Upper lobe of left lung (tissue), 6 donors: ENCODE results near the gene RAI1. TPM values are rescaled to one million over a fixed set of nuclear protein-coding genes. Genes with fewer than 3 reads are reported as not detected.

Experiments
- ATAC-seq, 2 donors: fragments of 200-7000 bp; cut with Tn5 transposase; one replicate each; pipeline ENCODE4 v1.9.1; 2022; ENCODE audit warnings: mild to moderate bottlenecking in 2 of 2, moderate library complexity in 2 of 2; ENCODE audit not compliant: low FRiP score in 2 of 2
- DNase-seq, 2 donors: peaks; one replicate each; pipeline ENCODE4 v3.0.0-alpha.2; 2019 to 2020
- H3K27ac ChIP-seq, 4 donors: fragments of 200-600 bp; sonication (generic); one replicate each; pipeline ENCODE4 v1.5.1; 2016 to 2019
- H3K27me3 ChIP-seq, 4 donors: fragments of 200-600 bp; sonication (generic); one replicate each; pipeline ENCODE4 v1.5.1; 2017 to 2019
- H3K36me3 ChIP-seq, 4 donors: fragments of 200-600 bp; sonication (generic); one replicate each; pipeline ENCODE4 v1.5.1; 2016 to 2019
- H3K4me1 ChIP-seq, 4 donors: fragments of 200-600 bp; sonication (generic); one replicate each; pipeline ENCODE4 v1.5.1; 2018 to 2019
- H3K4me3 ChIP-seq, 4 donors: fragments of 200-600 bp; sonication (generic); one replicate each; pipeline ENCODE4 v1.5.1; 2017 to 2019; ENCODE audit warnings: mild to moderate bottlenecking in 2 of 4, moderate library complexity in 1 of 4
- H3K9me3 ChIP-seq, 4 donors: fragments of 200-600 bp; sonication (generic); one replicate each; pipeline ENCODE4 v1.5.1; 2018 to 2019
- EP300 ChIP-seq, 4 donors: sonication (generic); formaldehyde crosslinking; IDR thresholded peaks; one replicate each; pipeline ENCODE4 v1.5.1; 2017; ENCODE audit warnings: antibody characterized with exemption in 4 of 4, control low read depth in 2 of 4
- POLR2A ChIP-seq, 4 donors: fragments of 450-650 bp; IDR thresholded peaks; one replicate each; pipeline ENCODE4 v1.5.1; 2016 to 2017; ENCODE audit warnings: antibody characterized with exemption in 4 of 4, mild to moderate bottlenecking in 2 of 4
- POLR2AphosphoS5 ChIP-seq, 2 donors: sonication (generic); formaldehyde crosslinking; IDR thresholded peaks; one replicate each; pipeline ENCODE4 v1.5.1; 2017; ENCODE audit warnings: antibody characterized with exemption in 2 of 2
- whole genome bisulfite sequencing, 2 donors: methylation state at CpG; one replicate each; pipeline ENCODE4 v1.1.5; 2017 to 2018; 5-methylcytosine and 5-hydroxymethylcytosine counted together
- total RNA-seq, 6 donors: library from RNA; depleted of rRNA in 4 of 6; stranded (reverse); fragments of >200 nt in 4 of 6; gene quantifications; one replicate each; pipeline versions ENCODE4 v1.1.0 to v1.2.1, GENCODE V29; 2016 to 2021
- TF ChIP-seq, protein P1 (sequence below), 6 experiments: fragments of 450-650 bp in 4 of 6; fragments of 200-600 bp in 2 of 6; sonication (generic) in 2 of 6; IDR thresholded peaks; one replicate each; pipeline ENCODE4 v1.5.1; 2016 to 2019; ENCODE audit warnings: antibody characterized with exemption in 6 of 6
- donor health status: DM: no; HTN: no; CAD: no; lungs with moderate emphysema.
- donor health status: DM: no; HTN: yes; CAD: no; lungs with severe emphysema.

Gene RAI1
- total RNA-seq, 6 donors from 2014 or later, result 33.8 to 76.6 (median 41.2) TPM

DNA sequence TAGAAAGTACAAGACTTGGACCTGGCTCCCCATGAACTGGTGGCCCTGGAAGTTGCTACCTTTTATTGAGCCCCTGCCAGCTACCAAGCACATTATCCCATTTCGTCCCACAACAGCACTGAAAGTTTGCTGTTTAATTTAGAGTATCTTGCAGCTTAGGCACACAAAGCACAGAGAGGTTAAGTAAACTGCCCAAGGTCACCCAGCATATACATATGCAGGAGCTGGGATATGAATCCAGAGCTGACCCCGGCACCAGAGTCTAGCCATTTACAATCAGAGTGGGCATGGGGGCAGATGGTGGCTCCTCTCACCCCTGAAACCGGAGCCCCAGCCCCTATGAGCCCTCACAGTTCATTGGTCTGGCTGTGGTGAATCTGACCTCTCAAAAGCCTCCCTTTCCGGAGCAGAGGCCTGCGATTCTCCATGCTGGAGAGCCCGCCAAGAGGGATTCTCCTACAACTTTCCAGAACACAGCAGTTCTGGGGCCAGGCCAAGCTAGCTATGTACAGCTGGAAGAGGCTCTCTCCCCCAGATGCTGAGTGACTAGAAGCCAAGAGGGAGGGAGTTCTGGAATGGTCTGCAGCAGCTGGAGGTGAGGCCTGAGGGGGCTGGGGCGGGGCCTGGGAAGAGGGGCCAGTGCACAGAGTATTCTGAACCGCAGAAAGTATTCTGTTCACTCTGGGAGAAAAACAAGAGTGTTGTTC is 97.2 kb downstream of the RAI1 start:
- DNase-seq, result no peak
- peaks cover 37 to 50% (median 43%) of the 10 kb centered on the region in 4 donors for H3K4me1 ChIP-seq
- no peaks in the 10 kb centered on the region for H3K9me3 ChIP-seq
- H3K27me3 ChIP-seq, result peaks cover 0 to 5% (median 0%) of the 10 kb centered on the region in 4 donors
- no peak overlapping the region for H3K4me3 ChIP-seq
- no peaks in the 10 kb centered on the region for H3K36me3 ChIP-seq
- peak; percentile 57 to 64 for ATAC-seq
- H3K27ac ChIP-seq, result peak overlapping the region in 3 of 4 donors; percentile 5 to 75 (median 40)
- WGBS, 2 donors, result 82 to 83% methylated on average over 7 to 8 of the region's 8 CpGs
- TF ChIP-seq, protein P1, sequence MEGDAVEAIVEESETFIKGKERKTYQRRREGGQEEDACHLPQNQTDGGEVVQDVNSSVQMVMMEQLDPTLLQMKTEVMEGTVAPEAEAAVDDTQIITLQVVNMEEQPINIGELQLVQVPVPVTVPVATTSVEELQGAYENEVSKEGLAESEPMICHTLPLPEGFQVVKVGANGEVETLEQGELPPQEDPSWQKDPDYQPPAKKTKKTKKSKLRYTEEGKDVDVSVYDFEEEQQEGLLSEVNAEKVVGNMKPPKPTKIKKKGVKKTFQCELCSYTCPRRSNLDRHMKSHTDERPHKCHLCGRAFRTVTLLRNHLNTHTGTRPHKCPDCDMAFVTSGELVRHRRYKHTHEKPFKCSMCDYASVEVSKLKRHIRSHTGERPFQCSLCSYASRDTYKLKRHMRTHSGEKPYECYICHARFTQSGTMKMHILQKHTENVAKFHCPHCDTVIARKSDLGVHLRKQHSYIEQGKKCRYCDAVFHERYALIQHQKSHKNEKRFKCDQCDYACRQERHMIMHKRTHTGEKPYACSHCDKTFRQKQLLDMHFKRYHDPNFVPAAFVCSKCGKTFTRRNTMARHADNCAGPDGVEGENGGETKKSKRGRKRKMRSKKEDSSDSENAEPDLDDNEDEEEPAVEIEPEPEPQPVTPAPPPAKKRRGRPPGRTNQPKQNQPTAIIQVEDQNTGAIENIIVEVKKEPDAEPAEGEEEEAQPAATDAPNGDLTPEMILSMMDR (IDR thresholded peaks at IDR 0.05), result no peak
- TF ChIP-seq EP300 (IDR thresholded peaks at IDR 0.05) (no peak), POLR2AphosphoS5 (IDR thresholded peaks at IDR 0.05) (no peak), POLR2A (IDR thresholded peaks at IDR 0.05) (no peak)

DNA sequence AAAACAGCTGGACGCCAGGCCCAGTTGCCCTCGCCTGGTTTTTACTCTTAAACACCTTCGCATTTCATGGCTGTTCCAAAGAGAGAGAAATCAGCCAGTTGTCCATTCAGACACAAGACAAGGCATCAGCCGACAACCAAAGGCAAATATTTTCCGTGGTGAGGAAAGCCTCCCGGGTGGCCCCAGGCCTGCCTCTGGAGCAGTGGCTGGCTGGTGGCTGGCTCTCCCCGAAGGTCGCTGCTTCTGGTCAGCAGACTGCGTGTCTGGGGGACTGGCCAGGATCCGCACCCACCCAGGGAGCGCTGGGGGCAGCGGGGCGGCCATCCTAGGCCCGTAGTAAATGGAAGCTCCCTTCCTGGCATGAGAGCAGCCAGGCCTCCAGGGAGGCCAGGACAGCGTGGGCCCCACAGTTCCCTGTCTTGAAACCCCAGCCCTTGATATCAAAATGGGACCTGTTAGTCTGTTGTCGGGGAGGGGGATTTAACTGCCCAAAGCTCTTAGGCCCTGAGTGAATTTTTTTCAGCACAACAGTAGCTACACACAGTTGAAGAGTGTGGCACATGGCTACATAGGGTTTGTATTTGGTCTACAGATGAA is 97.9 kb downstream of the RAI1 start:
- 79 to 89% methylated on average over 13 to 16 of the region's 16 CpGs for WGBS, 2 donors
- H3K27ac ChIP-seq, result peak overlapping the region in 3 of 4 donors; percentile 5 to 75 (median 40)

DNA sequence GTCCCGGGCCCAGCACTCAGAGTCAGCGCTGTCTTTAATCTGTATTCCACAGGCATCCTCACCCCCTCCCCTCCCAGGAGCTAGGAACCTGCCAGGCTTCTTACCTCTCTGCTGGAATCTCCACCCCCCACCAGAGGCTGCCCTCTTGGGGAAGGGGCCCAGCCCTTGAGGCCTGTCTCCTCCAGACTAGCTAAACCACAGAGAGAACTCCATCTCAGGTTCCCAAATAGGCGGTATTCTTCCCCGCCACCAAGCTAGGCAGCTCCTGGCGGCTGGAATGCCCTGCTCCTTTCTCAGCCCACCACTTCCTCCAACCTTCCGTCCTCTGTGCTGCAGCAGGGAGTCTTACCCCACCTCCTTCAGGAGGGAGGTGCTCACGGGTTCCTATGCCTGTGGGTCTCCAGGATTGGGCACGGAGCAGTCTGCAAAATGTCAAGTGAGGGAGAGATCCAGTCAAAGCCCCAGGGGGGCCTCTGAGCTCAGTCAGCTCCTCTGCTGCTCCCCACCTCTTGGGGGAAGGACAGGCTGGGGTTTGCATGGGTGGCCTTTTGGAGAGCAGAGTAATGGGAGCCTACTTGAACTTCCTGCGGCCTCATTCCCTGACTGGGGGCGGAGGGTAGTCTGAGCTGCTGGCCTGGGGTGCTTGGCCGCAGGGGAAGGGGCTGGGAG is 99.8 kb downstream of the RAI1 start:
- 30 to 38% methylated on average over 10 to 11 of the region's 11 CpGs for WGBS, 2 donors
- DNase-seq (no peak), ATAC-seq (no peak)
- peak overlapping the region in 3 of 4 donors; percentile 44 to 81 (median 62) for H3K27ac ChIP-seq
- H3K9me3 ChIP-seq, result no peaks in the 10 kb centered on the region
- TF ChIP-seq, protein P1 (IDR thresholded peaks at IDR 0.05), result peak in 1 of 6 experiments; percentile 18
- no peak for TF ChIP-seq POLR2A (IDR thresholded peaks at IDR 0.05)
- peaks cover 0 to 5% (median 0%) of the 10 kb centered on the region in 4 donors for H3K27me3 ChIP-seq
- H3K4me1 ChIP-seq, result peaks cover 46 to 64% (median 51%) of the 10 kb centered on the region in 4 donors
- no peaks in the 10 kb centered on the region for H3K36me3 ChIP-seq
- H3K4me3 ChIP-seq, result peak overlapping the region in 3 of 4 donors; percentile 45 to 60 (median 59)

More for the DNA sequence above, 97.9 kb downstream of the RAI1 start:
- Histone ChIP-seq H3K4me1 (peaks cover 43 to 54% (median 47%) of the 10 kb centered on the region in 4 donors), H3K27me3 (peaks cover 0 to 5% (median 0%) of the 10 kb centered on the region in 4 donors), H3K9me3 (no peaks in the 10 kb centered on the region), H3K36me3 (no peaks in the 10 kb centered on the region), H3K4me3 (no peak overlapping the region)
- TF ChIP-seq POLR2A (IDR thresholded peaks at IDR 0.05) (no peak), POLR2AphosphoS5 (IDR thresholded peaks at IDR 0.05) (no peak), EP300 (IDR thresholded peaks at IDR 0.05) (no peak)
- TF ChIP-seq, protein P1 (IDR thresholded peaks at IDR 0.05), result no peak
- DNase-seq (no peak), ATAC-seq (peak; percentile 3 to 4)

DNA sequence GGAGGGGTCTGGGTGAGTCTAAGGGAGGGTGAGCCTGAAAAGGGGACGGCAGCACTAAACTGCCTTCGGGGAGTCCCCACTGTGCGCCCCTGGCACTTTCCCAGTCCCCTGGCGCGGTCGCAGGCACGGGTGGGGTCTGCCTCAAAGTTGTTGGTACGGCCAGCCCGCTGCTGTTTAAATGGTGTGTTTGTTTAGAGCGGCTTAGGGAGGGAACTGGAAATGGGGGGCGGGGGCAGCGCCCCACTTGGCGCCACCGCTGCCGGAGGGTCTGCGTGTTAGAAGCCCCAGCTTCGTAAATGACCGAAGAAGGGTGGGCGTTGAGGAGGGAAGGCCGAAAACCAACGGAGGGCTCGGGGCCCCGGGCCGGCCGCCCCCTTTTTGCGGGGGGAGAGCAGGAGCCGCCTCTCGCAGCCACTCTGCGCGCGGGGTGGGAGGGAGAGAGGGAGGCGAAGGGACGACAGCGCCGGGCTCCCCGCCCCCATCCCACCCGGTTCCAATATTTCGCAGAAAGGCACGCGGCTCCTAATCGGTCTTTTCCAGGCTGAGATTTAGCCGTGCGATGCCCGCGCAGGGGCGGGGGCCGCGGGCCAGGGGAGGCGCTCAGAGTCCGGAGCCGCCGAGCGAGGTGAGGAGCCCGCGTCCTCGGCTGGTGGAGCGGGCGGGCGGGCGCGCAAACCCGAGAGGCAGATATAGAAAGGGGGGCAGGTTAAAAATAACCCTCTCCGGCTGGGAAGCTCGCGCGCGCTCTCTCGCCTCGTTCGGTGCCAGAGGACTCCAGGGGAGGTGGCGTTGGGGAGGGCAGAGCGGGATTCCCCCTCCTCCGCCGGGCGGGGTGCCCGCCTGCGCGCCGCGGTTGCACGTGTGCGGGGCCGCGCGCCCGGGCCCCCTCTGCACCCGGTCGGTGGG is 100.6 kb downstream of the RAI1 start:
- WGBS, 2 donors, result 2 to 6% methylated on average over 19 to 68 of the region's 88 CpGs
- Histone ChIP-seq H3K9me3 (no peaks in the 10 kb centered on the region), H3K4me3 (peak overlapping the region; percentile 13 to 60 (median 52)), H3K27me3 (peaks cover 0 to 5% (median 0%) of the 10 kb centered on the region in 4 donors), H3K36me3 (no peaks in the 10 kb centered on the region), H3K4me1 (peaks cover 46 to 64% (median 51%) of the 10 kb centered on the region in 4 donors), H3K27ac (peak overlapping the region; percentile 34 to 81 (median 53))
- ATAC-seq (peak in 1 of 2 donors; percentile 31), DNase-seq (peak; percentile 47 to 91)
- TF ChIP-seq POLR2AphosphoS5 (IDR thresholded peaks at IDR 0.05), result no peak
- no peak for TF ChIP-seq POLR2A (IDR thresholded peaks at IDR 0.05)
- TF ChIP-seq, protein P1 (IDR thresholded peaks at IDR 0.05), result no peak
- TF ChIP-seq EP300 (IDR thresholded peaks at IDR 0.05), result no peak
